Suprapubic skin (tissue), 4 donors: Measurements from ENCODE around the gene CWC27.

Experiments
- CTCF ChIP-seq, 2 donors: fragments of 200-600 bp in 1 of 2; fragments of 450-650 bp in 1 of 2; sonication (generic) in 1 of 2; IDR thresholded peaks; one replicate each; pipeline ENCODE4 v1.5.1; 2016 to 2019; ENCODE audit warnings: antibody characterized with exemption in 2 of 2, mild to moderate bottlenecking in 1 of 2, moderate library complexity in 1 of 2
- EP300 ChIP-seq: sonication (generic); formaldehyde crosslinking; IDR thresholded peaks from one replicate; pipeline ENCODE4 v1.6.1; 2017; ENCODE audit warnings: antibody characterized with exemption
- POLR2A ChIP-seq, 2 donors: fragments of 450-650 bp; IDR thresholded peaks; one replicate each; pipeline ENCODE4 v1.6.1; 2017; ENCODE audit warnings: antibody characterized with exemption in 2 of 2, mild to moderate bottlenecking in 2 of 2, moderate library complexity in 2 of 2
- POLR2AphosphoS5 ChIP-seq, 3 donors: sonication (generic); formaldehyde crosslinking; IDR thresholded peaks; one replicate each; pipeline ENCODE4 v1.6.1; 2017; ENCODE audit warnings: antibody characterized with exemption in 3 of 3

DNA sequence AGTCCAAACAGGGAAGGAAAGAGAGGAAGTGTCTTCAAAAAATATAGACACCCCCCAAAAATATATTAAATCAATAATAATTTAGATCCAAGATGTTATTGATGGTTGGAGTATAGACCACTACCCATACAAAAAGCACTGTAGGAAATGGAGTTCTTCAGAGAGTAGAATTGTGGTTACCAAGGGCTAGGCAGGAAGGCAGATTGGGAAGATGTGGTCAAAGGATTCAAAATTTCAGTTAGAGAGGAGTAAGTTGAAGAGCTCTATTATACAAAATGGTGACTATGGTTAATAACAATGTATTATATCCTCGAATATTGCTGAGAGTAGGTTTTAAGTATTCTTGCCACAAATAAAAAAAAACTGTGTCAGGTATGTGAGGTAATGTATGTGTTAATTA, 149.4 kb downstream of the CWC27 start:
- TF ChIP-seq CTCF (IDR thresholded peaks at IDR 0.05): no peak
- no peak for TF ChIP-seq EP300
- no peak for TF ChIP-seq POLR2AphosphoS5 (IDR thresholded peaks at IDR 0.05)
- TF ChIP-seq POLR2A (IDR thresholded peaks at IDR 0.05): no peak
